GM12801 (cell line): ENCODE data around the gene JAML.

Experiments used
- CTCF ChIP-seq: IDR thresholded peaks from one replicate; pipeline ENCODE4 v1.5.1; 2011; ENCODE audit warnings: control low read depth; ENCODE audit not compliant: insufficient read length; ENCODE audit errors: extremely low read depth

Gene JAML

GRCh38 chr11:118214210-118214914 is 10.4 kb downstream of the JAML start:
- TF ChIP-seq CTCF, result no peak

- no peak for TF ChIP-seq CTCF
Observed at GRCh38 chr11:118213781-118214180, 11.0 kb downstream of the JAML start.

- TF ChIP-seq CTCF, result no peak
Observed at GRCh38 chr11:118213201-118213600, 11.6 kb downstream of the JAML start.

GRCh38 chr11:118212781-118213191 is 12.0 kb downstream of the JAML start:
- TF ChIP-seq CTCF, result no peak

- TF ChIP-seq CTCF, result no peak
Observed at GRCh38 chr11:118212131-118212725, 12.6 kb downstream of the JAML start.

GRCh38 chr11:118211006-118211405 is 13.8 kb downstream of the JAML start:
- no peak for TF ChIP-seq CTCF

GRCh38 chr11:118210323-118210722 is 14.5 kb downstream of the JAML start:
- no peak for TF ChIP-seq CTCF
